ENCODE measurements around the gene SLIT1.

Gene SLIT1

GRCh38 chr10:97005349-97005748, 180.4 kb downstream of the SLIT1 start:
- TF ChIP-seq, protein P1, sequence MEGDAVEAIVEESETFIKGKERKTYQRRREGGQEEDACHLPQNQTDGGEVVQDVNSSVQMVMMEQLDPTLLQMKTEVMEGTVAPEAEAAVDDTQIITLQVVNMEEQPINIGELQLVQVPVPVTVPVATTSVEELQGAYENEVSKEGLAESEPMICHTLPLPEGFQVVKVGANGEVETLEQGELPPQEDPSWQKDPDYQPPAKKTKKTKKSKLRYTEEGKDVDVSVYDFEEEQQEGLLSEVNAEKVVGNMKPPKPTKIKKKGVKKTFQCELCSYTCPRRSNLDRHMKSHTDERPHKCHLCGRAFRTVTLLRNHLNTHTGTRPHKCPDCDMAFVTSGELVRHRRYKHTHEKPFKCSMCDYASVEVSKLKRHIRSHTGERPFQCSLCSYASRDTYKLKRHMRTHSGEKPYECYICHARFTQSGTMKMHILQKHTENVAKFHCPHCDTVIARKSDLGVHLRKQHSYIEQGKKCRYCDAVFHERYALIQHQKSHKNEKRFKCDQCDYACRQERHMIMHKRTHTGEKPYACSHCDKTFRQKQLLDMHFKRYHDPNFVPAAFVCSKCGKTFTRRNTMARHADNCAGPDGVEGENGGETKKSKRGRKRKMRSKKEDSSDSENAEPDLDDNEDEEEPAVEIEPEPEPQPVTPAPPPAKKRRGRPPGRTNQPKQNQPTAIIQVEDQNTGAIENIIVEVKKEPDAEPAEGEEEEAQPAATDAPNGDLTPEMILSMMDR (IDR thresholded peaks at IDR 0.05; ENCODE audit: low read depth, low read length) = no peak
- no peak for DNase-seq
- H3K9me3 ChIP-seq (ENCODE audit: severe bottlenecking) = peaks cover 5% of the 10 kb centered on the region
- no peak overlapping the region for H3K27ac ChIP-seq
- no peaks in the 10 kb centered on the region for H3K36me3 ChIP-seq
- H3K27me3 ChIP-seq (ENCODE audit: insufficient read depth, low read depth, severe bottlenecking) = no peaks in the 10 kb centered on the region
- no peak overlapping the region for H3K4me3 ChIP-seq (ENCODE audit: low read depth, low read length)

DNA sequence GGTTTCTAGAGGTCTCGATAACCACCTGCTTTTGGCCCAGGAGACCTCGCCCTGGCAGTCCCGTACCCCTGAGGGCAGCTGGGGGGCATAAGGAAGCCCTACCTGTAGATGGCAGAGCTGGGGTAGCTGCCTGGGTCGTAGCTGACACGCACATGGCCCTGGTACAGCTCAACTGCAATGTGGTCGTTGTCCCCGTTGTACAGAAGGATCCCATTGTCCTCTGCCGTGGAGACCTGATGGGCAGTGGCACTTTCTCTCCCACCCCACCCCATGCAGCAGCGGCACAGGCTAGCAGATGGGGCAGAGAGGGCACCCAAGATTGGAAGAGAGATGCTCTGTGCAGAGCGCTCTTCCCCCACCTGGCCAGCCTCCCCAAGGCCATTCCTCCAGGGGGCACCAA, 181.2 kb downstream of the SLIT1 start:
- no peaks in the 10 kb centered on the region for H3K27me3 ChIP-seq (ENCODE audit: insufficient read depth, low read depth, severe bottlenecking)
- H3K36me3 ChIP-seq = no peaks in the 10 kb centered on the region
- DNase-seq = no peak
- H3K9me3 ChIP-seq (ENCODE audit: severe bottlenecking) = peaks cover 5% of the 10 kb centered on the region
- TF ChIP-seq, protein P1 (IDR thresholded peaks at IDR 0.05; ENCODE audit: low read depth, low read length) = no peak
- no peak overlapping the region for H3K4me3 ChIP-seq (ENCODE audit: low read depth, low read length)
- H3K27ac ChIP-seq = no peak overlapping the region

GRCh38 chr10:97003804-97004201, 182.0 kb downstream of the SLIT1 start:
- no peaks in the 10 kb centered on the region for H3K9me3 ChIP-seq (ENCODE audit: severe bottlenecking)
- H3K27me3 ChIP-seq (ENCODE audit: insufficient read depth, low read depth, severe bottlenecking) = no peaks in the 10 kb centered on the region
- H3K27ac ChIP-seq = no peak overlapping the region
- no peak for DNase-seq
- no peak overlapping the region for H3K4me3 ChIP-seq (ENCODE audit: low read depth, low read length)
- no peaks in the 10 kb centered on the region for H3K36me3 ChIP-seq
- TF ChIP-seq, protein P1 (IDR thresholded peaks at IDR 0.05; ENCODE audit: low read depth, low read length) = no peak

GRCh38 chr10:97003151-97003803, 182.5 kb downstream of the SLIT1 start:
- H3K27me3 ChIP-seq (ENCODE audit: insufficient read depth, low read depth, severe bottlenecking) = no peaks in the 10 kb centered on the region
- no peak overlapping the region for H3K4me3 ChIP-seq (ENCODE audit: low read depth, low read length)
- TF ChIP-seq, protein P1 (IDR thresholded peaks at IDR 0.05; ENCODE audit: low read depth, low read length) = no peak
- H3K9me3 ChIP-seq (ENCODE audit: severe bottlenecking) = no peaks in the 10 kb centered on the region
- DNase-seq = no peak
- no peaks in the 10 kb centered on the region for H3K36me3 ChIP-seq
- H3K27ac ChIP-seq = no peak overlapping the region

DNA sequence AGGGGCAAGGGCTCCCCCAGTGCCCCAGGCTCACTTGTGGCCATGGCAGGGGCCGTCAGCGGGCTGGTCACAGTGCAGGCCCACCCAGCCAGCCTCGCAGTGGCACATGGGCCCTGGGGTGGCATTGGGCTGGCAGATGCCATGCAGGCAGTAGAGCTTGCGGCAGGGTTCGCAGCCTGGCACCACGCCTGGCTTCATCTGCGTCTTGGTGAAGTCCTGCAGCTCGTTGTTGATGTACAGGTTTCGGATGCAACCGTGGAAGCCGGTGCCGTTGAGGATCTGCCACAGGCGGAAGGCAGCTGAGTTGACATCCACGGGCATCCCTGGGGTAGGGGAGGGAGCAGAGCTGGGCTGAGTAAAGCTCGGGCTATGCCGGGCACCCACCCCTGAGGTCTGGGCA, 183.1 kb downstream of the SLIT1 start:
- TF ChIP-seq, protein P1 (IDR thresholded peaks at IDR 0.05; ENCODE audit: low read depth, low read length) = no peak
- Histone ChIP-seq H3K36me3 (no peaks in the 10 kb centered on the region), H3K9me3 (ENCODE audit: severe bottlenecking) (no peaks in the 10 kb centered on the region)

More for the DNA sequence above, 183.1 kb downstream of the SLIT1 start:
- Histone ChIP-seq H3K27ac (no peak overlapping the region), H3K4me3 (ENCODE audit: low read depth, low read length) (no peak overlapping the region), H3K27me3 (ENCODE audit: insufficient read depth, low read depth, severe bottlenecking) (no peaks in the 10 kb centered on the region)
- no peak for DNase-seq

Measured in WERI-Rb-1 (cell line).